HepG2 (cell line): ENCODE results near the gene RILP. TPM values are rescaled to one million over a fixed set of nuclear protein-coding genes. Genes with fewer than 3 reads are reported as not detected.

ENCODE experiments used
- CBX2 ChIP-seq, 2 experiments: fragments of 200-600 bp in 1 of 2; sonication (generic); formaldehyde crosslinking in 1 of 2; IDR thresholded peaks; 2 replicates each; pipeline versions ENCODE4 v1.7.0 to v1.8.1; 2018 to 2022; ENCODE audit warnings: low read depth in 2 of 2, low read length in 1 of 2, mild to moderate bottlenecking in 1 of 2, missing genetic modification reagents in 1 of 2
- CEBPG ChIP-seq: IDR thresholded peaks from 2 replicates; pipeline ENCODE4 v1.6.1; 2016
- GTF2F1 ChIP-seq: fragments of 150-350 bp; IDR thresholded peaks from 2 replicates; pipeline ENCODE4 v1.6.1; 2014; ENCODE audit warnings: low read length
- HNRNPH1 ChIP-seq: fragments of 200-400 bp; formaldehyde crosslinking; optimal IDR thresholded peaks from 2 replicates; pipeline ENCODE3; 2017; ENCODE audit warnings: mild to moderate bottlenecking, low read depth, low read length
- NFRKB ChIP-seq: fragments of 450-650 bp; IDR thresholded peaks from 2 replicates; pipeline ENCODE4 v1.6.1; 2017
- NONO ChIP-seq, 2 experiments: fragments of 450-650 bp in 1 of 2; sonication (generic) in 1 of 2; formaldehyde crosslinking in 1 of 2; IDR thresholded peaks in 1 of 2; conservative IDR thresholded peaks in 1 of 2; 2 replicates each; pipeline versions ENCODE4 v1.6.1 to v1.8.0; 2017 to 2022; ENCODE audit warnings: mild to moderate bottlenecking in 1 of 2, missing genetic modification reagents in 1 of 2, moderate library complexity in 1 of 2
- PTBP1 ChIP-seq: fragments of 200-400 bp; formaldehyde crosslinking; IDR thresholded peaks from 2 replicates; pipeline ENCODE4 v1.6.1; 2018; ENCODE audit warnings: low read length, low read depth; ENCODE audit not compliant: poor library complexity, severe bottlenecking
- RXRA ChIP-seq: sonication (generic); formaldehyde crosslinking; IDR thresholded peaks from 2 replicates; pipeline ENCODE4 v1.5.1; 2020; ENCODE audit warnings: missing genetic modification reagents
- SNRNP70 ChIP-seq: fragments of 200-400 bp; formaldehyde crosslinking; IDR thresholded peaks from 2 replicates; pipeline ENCODE4 v1.6.1; 2017; ENCODE audit warnings: mild to moderate bottlenecking, low read depth, low read length, moderate library complexity
- SOX6 ChIP-seq, 2 experiments: fragments of 450-650 bp in 1 of 2; sonication (generic) in 1 of 2; formaldehyde crosslinking in 1 of 2; IDR thresholded peaks; 2 replicates each; pipeline versions ENCODE4 v1.4.0 to v1.6.1; 2017 to 2020; ENCODE audit warnings: antibody characterized with exemption in 1 of 2, mild to moderate bottlenecking in 1 of 2, missing genetic modification reagents in 1 of 2
- TAF1 ChIP-seq: sonication (generic); formaldehyde crosslinking; IDR thresholded peaks from 2 replicates; pipeline ENCODE4 v1.4.0; 2020; ENCODE audit warnings: missing genetic modification reagents
- TEAD3 ChIP-seq: optimal IDR thresholded peaks from 2 replicates; pipeline ENCODE3; 2016; ENCODE audit warnings: borderline replicate concordance
- TOE1 ChIP-seq: sonication (generic); formaldehyde crosslinking; IDR thresholded peaks from 2 replicates; pipeline ENCODE4 v1.4.0; 2020; ENCODE audit warnings: mild to moderate bottlenecking, missing genetic modification reagents
- YEATS4 ChIP-seq: sonication (generic); formaldehyde crosslinking; IDR thresholded peaks from 2 replicates; pipeline ENCODE4 v1.4.0; 2020; ENCODE audit warnings: missing genetic modification reagents, borderline replicate concordance
- ZHX1 ChIP-seq: sonication (generic); formaldehyde crosslinking; IDR thresholded peaks from 2 replicates; pipeline ENCODE4 v1.8.1; 2022; ENCODE audit warnings: low read depth, mild to moderate bottlenecking, missing genetic modification reagents
- ZMAT5 ChIP-seq: sonication (generic); formaldehyde crosslinking; IDR thresholded peaks from 2 replicates; pipeline ENCODE4 v1.5.0; 2020; ENCODE audit warnings: mild to moderate bottlenecking, low read depth, missing genetic modification reagents, borderline replicate concordance
- ZNF282 ChIP-seq: fragments of 450-650 bp; IDR thresholded peaks from 2 replicates; pipeline ENCODE4 v1.6.1; 2018; ENCODE audit not compliant: partially characterized antibody
- ZNF660 ChIP-seq: sonication (generic); formaldehyde crosslinking; IDR thresholded peaks from 2 replicates; pipeline ENCODE4 v1.5.1; 2020; ENCODE audit warnings: mild to moderate bottlenecking, low read depth, missing genetic modification reagents, borderline replicate concordance
- ZNF766 ChIP-seq: sonication (generic); formaldehyde crosslinking; IDR thresholded peaks from 2 replicates; pipeline ENCODE4 v1.5.0; 2020; ENCODE audit warnings: missing genetic modification reagents, borderline replicate concordance
- polyA plus RNA-seq, 8 experiments: library from polyadenylated mRNA; depleted of rRNA in 3 of 8; stranded (reverse) in 7 of 8; unstranded in 1 of 8; fragments of >200 nt; fragmentation: Illumina TruSeq in 4 of 8; extraction: Trizol in 4 of 8; gene quantifications; 2 replicates each; pipeline versions ENCODE4 v1.2.1 to v1.2.3, GENCODE V29; 2011 to 2016; ENCODE audit warnings: low read depth in 4 of 8, missing spikeins in 1 of 8, mixed read lengths in 1 of 8; ENCODE audit not compliant: insufficient read depth in 1 of 8
- total RNA-seq, 5 experiments: library from RNA; depleted of rRNA; stranded (reverse); fragments of >200 nt; fragmentation: Illumina TruSeq; extraction: Trizol; gene quantifications; 2 replicates each; pipeline ENCODE4 v1.2.3, GENCODE V29; 2016; ENCODE audit warnings: low read depth in 1 of 5
- TF ChIP-seq, protein P1 (sequence below): sonication (generic); formaldehyde crosslinking; IDR thresholded peaks from 2 replicates; pipeline ENCODE4 v1.4.0; 2020; ENCODE audit warnings: missing genetic modification reagents, borderline replicate concordance
- TF ChIP-seq, protein P2 (sequence below): conservative IDR thresholded peaks from 2 replicates; pipeline ENCODE4 v1.6.1; 2018; ENCODE audit warnings: missing genetic modification reagents
- TF ChIP-seq, protein P3 (sequence below): sonication (generic); formaldehyde crosslinking; IDR thresholded peaks from 2 replicates; pipeline ENCODE4 v1.4.0; 2020; ENCODE audit warnings: mild to moderate bottlenecking, missing genetic modification reagents

The RILP gene
- total and polyA plus RNA-seq, 2 of the 13 experiments (the other 11 are each of a cell fraction or from before 2014, with no cell fraction given), result 6.6 to 8.1 TPM

GRCh38 chr17:1621273-1621954 lies 28.3 kb downstream of the RILP start (continued):
- TF ChIP-seq ZMAT5 (CRISPR knock-in tag) (no peak), SOX6 (IDR thresholded peaks at IDR 0.05) (no peak), SOX6 (CRISPR knock-in tag; IDR thresholded peaks at IDR 0.05) (no peak), TAF1 (CRISPR knock-in tag) (no peak), PTBP1 (no peak), NFRKB (no peak), RXRA (CRISPR knock-in tag) (peak; percentile 90), YEATS4 (no peak), HNRNPH1 (no peak), SNRNP70 (no peak), ZNF282 (no peak), TEAD3 (peak; percentile 4), CEBPG (CRISPR knock-in tag) (no peak), NONO (IDR thresholded peaks at IDR 0.05) (no peak), NONO (CRISPR knock-in tag; conservative IDR thresholded peaks at IDR 0.05) (no peak), ZHX1 (CRISPR knock-in tag) (no peak), ZNF766 (CRISPR knock-in tag) (peak; percentile 47; the same call in 1 of the 2 replicates), ZNF660 (CRISPR knock-in tag) (no peak), TOE1 (no peak), CBX2 (IDR thresholded peaks at IDR 0.05; ENCODE audit: low read depth, low read length) (no peak), CBX2 (CRISPR knock-in tag; IDR thresholded peaks at IDR 0.05; ENCODE audit: low read depth) (no peak), GTF2F1 (no peak)
- TF ChIP-seq, protein P1, sequence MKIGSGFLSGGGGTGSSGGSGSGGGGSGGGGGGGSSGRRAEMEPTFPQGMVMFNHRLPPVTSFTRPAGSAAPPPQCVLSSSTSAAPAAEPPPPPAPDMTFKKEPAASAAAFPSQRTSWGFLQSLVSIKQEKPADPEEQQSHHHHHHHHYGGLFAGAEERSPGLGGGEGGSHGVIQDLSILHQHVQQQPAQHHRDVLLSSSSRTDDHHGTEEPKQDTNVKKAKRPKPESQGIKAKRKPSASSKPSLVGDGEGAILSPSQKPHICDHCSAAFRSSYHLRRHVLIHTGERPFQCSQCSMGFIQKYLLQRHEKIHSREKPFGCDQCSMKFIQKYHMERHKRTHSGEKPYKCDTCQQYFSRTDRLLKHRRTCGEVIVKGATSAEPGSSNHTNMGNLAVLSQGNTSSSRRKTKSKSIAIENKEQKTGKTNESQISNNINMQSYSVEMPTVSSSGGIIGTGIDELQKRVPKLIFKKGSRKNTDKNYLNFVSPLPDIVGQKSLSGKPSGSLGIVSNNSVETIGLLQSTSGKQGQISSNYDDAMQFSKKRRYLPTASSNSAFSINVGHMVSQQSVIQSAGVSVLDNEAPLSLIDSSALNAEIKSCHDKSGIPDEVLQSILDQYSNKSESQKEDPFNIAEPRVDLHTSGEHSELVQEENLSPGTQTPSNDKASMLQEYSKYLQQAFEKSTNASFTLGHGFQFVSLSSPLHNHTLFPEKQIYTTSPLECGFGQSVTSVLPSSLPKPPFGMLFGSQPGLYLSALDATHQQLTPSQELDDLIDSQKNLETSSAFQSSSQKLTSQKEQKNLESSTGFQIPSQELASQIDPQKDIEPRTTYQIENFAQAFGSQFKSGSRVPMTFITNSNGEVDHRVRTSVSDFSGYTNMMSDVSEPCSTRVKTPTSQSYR (CRISPR knock-in tag), result no peak
- TF ChIP-seq, protein P2, sequence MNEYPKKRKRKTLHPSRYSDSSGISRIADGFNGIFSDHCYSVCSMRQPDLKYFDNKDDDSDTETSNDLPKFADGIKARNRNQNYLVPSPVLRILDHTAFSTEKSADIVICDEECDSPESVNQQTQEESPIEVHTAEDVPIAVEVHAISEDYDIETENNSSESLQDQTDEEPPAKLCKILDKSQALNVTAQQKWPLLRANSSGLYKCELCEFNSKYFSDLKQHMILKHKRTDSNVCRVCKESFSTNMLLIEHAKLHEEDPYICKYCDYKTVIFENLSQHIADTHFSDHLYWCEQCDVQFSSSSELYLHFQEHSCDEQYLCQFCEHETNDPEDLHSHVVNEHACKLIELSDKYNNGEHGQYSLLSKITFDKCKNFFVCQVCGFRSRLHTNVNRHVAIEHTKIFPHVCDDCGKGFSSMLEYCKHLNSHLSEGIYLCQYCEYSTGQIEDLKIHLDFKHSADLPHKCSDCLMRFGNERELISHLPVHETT (CRISPR knock-in tag), result no peak
- TF ChIP-seq, protein P3, sequence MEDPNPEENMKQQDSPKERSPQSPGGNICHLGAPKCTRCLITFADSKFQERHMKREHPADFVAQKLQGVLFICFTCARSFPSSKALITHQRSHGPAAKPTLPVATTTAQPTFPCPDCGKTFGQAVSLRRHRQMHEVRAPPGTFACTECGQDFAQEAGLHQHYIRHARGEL (CRISPR knock-in tag), result no peak
